Measurements from ENCODE around the gene ROMO1. TPM values are rescaled to one million over a fixed set of nuclear protein-coding genes. Genes with fewer than 3 reads are reported as not detected.
"Not testable (repeated sequence)": the region's sequence is repeated elsewhere in the genome, so short reads cannot be mapped to it uniquely, and the experiment has no call there.

Gene ROMO1
- total RNA-seq, 2 donors from 2014 or later, result 93.0 to 134 TPM

DNA sequence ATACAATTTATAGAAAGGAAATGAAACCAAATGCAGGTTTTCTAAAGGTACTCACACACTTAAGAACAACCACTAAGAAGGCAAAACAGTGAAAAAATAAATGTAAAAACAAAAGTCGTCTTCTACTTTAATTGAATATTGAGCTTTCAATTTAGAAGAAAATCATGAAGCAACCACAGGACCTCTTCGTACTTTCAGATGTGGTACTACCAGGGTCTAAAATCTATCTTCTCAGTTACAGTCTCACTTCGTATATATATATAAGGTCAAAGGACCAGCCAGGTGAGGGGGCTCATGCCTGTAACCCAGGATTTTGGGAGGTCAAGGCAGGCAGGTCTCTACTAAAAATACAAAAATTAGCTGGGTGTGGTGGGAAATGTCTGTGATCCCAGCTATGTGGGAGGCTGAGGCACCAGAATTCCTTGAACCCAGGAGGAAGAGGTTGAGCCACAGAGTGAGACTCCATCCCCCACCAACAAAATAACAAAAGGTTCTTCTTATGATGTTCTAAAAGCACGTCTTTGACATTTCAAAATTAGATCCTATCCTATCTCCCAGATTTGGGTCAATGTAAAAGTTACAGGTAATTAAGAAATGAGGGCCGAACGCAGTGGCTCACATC, 12.5 kb downstream of the ROMO1 start:
- peak overlapping the region; percentile 76 for H3K27ac Mint-ChIP-seq
- peak overlapping the region; percentile 62 for H3K4me3 Mint-ChIP-seq
- peaks cover 36% of the 10 kb centered on the region for H3K4me1 Mint-ChIP-seq
- peak; percentile 84 for ATAC-seq (replicated peaks)
- peaks cover 100% of the 10 kb centered on the region for H3K36me3 Mint-ChIP-seq (ENCODE audit: low read depth)
- no peaks in the 10 kb centered on the region for H3K27me3 Mint-ChIP-seq
- H3K9me3 Mint-ChIP-seq, result no peaks in the 10 kb centered on the region

DNA sequence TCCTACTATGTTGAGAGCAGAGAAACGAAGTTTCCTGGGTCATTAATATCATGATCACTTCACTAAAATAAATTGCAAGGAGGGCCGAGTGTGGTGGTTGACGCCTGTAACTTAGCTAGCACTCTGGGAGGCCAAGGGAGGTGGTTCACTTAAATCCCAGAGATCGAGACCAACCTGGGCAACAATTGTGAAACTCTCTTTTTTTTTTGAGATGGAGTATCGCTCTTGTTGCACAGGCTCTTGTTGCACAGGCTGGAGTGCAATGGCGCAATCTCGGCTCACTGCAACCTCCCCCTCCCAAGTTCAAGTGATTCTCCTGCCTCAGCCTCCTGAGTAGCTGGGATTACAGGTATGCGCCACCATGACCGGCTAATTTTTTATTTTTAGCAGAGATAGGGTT, 13.9 kb downstream of the ROMO1 start:
- Mint-ChIP-seq H3K4me1 (peaks cover 36% of the 10 kb centered on the region), H3K36me3 (ENCODE audit: low read depth) (peaks cover 100% of the 10 kb centered on the region), H3K4me3 (peak overlapping the region; percentile 45)
- H3K27me3 Mint-ChIP-seq; H3K9me3 Mint-ChIP-seq; ATAC-seq (replicated peaks); H3K27ac Mint-ChIP-seq: not testable (repeated sequence)

DNA sequence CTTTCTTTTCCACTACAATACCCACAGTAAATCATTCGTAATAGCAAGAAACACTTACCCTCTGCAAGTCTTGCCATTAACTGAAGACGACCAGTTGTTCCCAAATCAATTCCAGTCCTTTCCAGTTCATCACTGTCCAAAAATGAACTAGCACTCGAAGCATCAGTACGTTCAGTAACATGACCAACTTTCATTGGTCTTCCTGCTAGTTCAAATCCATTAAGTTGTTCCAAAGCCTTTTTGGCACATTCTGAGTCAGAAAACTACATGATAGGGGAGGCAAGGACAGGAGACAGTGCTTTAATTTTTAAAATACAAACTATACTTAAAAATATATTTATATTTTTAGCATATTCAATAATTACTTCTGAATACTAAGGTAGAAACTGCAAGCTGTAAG, 14.9 kb downstream of the ROMO1 start:
- no peaks in the 10 kb centered on the region for H3K27me3 Mint-ChIP-seq
- no peaks in the 10 kb centered on the region for H3K9me3 Mint-ChIP-seq
- peak overlapping the region; percentile 21 for H3K4me3 Mint-ChIP-seq
- ATAC-seq (replicated peaks), result no peak
- H3K27ac Mint-ChIP-seq, result no peak overlapping the region
- H3K36me3 Mint-ChIP-seq (ENCODE audit: low read depth), result peaks cover 100% of the 10 kb centered on the region
- H3K4me1 Mint-ChIP-seq, result peaks cover 33% of the 10 kb centered on the region

DNA sequence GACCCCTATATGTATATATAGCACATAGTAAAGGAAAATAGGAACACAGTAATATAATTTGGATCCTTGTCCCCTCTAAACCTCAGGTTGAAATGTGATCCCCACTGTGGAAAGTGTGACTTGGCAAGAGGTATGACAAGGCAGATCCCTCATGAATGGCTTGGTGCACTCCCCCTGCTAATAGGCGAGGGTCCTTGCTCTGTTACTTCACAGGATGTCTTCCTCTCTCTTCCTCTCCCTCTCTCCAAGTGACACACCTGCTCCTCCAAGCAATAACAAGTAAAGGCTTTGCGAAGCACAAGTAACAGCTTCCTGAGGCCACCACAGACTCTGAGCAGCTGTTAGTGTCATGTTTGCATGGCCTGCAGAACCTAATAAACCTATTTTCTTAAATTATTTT, 16.4 kb downstream of the ROMO1 start:
- no peak overlapping the region for H3K27ac Mint-ChIP-seq
- peaks cover 28% of the 10 kb centered on the region for H3K4me1 Mint-ChIP-seq
- H3K36me3 Mint-ChIP-seq (ENCODE audit: low read depth), result peaks cover 100% of the 10 kb centered on the region

DNA sequence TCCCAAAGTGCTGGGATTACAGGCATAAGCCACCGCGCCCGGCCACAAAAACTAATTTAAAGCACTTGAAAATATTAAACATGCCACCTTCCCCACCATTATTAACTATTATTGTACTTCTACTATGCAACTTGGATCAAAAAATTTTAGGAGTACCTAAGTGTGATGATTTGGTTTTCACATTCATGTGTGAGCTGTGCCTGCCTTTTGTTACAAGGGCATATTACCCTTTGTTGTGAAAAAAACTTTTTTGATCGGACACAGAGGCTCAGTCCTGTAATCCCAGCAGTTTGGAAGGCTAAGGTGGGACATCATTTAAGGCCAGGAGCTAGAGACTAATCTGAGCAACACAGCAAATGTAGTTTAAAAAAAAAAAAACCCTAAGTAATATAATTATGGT, 17.1 kb downstream of the ROMO1 start:
- Mint-ChIP-seq H3K27me3 (no peaks in the 10 kb centered on the region), H3K4me3 (no peak overlapping the region), H3K4me1 (peaks cover 21% of the 10 kb centered on the region), H3K36me3 (ENCODE audit: low read depth) (peaks cover 100% of the 10 kb centered on the region), H3K27ac (no peak overlapping the region), H3K9me3 (no peaks in the 10 kb centered on the region)
- ATAC-seq (replicated peaks), result no peak

More for the DNA sequence above, 16.4 kb downstream of the ROMO1 start:
- ATAC-seq (replicated peaks), result no peak
- Mint-ChIP-seq H3K27me3 (no peaks in the 10 kb centered on the region), H3K4me3 (no peak overlapping the region), H3K9me3 (no peaks in the 10 kb centered on the region)

DNA sequence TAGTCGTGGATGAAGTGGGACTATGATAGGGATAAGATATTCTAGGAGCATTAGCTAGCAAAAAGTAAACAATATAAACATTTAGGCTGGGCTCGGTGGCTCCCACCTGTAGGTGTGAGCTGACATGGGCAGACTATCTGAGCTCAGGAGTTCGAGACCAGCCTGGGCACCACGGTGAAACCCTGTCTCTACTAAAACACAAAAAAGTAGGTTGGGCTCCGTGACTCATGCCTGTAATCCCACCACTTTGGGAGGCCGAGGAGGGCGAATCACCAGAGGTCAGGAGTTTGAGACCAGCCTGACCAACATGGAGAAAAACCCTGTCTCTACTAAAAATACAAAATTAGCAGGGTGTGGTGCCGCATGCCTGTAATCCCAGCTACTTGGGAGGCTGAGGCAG, 19.1 kb downstream of the ROMO1 start:
- not testable (repeated sequence) for H3K9me3 Mint-ChIP-seq; H3K4me3 Mint-ChIP-seq; ATAC-seq (replicated peaks); H3K27ac Mint-ChIP-seq; H3K27me3 Mint-ChIP-seq
- Mint-ChIP-seq H3K36me3 (ENCODE audit: low read depth) (peaks cover 100% of the 10 kb centered on the region), H3K4me1 (peaks cover 11% of the 10 kb centered on the region)

DNA sequence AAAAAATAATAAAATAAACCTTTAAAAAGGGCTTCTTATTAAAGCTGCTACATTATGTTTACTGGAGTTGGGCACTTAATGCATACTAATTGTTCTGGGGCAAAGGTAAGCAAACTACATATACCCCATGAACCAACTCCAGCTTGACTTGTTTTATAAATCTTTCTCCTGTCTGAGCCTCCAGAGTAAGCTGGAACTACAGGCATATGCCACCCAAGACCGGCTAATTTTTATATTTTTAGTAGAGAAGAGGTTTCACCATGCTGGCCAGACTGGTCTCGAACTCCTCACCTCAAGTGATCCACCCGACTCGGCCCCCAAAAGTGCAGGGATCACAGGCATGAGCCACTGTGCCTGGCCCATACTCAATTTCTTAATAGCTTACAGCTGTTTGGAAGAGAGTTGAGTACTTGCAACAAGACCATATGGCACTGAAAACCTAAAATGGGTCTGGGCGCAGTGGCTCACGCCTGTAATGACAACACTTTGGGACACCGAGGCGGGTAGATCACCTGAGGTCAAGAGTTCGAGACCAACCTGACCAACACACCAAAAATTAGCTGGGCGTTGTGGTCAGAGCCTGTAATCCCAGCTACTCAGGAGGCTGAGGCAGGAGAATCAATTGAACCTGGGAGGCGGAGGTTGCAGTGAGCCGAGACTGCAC, 19.9 kb downstream of the ROMO1 start:
- Mint-ChIP-seq H3K27me3 (no peaks in the 10 kb centered on the region), H3K9me3 (no peaks in the 10 kb centered on the region), H3K36me3 (ENCODE audit: low read depth) (peaks cover 100% of the 10 kb centered on the region), H3K4me1 (peaks cover 8% of the 10 kb centered on the region), H3K27ac (no peak overlapping the region), H3K4me3 (no peak overlapping the region)
- ATAC-seq (replicated peaks), result no peak

DNA sequence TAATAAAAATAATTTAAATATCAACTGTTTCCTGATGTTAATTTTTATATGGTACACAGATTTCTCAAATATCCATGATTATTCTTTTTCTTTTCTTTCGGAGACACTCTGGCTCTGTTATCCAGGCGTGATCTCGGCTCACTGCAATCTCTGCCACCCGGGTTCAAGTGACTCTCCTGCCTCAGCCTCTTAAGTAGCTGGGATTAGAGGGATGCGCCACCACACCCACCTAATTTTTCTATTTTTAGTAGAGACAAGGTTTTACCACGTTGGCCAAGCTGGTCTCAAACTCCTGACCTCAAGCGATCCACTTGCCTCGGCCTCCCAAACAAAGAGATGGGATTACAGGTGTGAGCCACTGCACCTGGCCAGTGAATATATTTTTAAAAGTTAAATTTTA, 20.5 kb downstream of the ROMO1 start:
- H3K27ac Mint-ChIP-seq, result no peak overlapping the region
- no peak overlapping the region for H3K4me3 Mint-ChIP-seq
- H3K9me3 Mint-ChIP-seq, result no peaks in the 10 kb centered on the region
- ATAC-seq (replicated peaks), result no peak
- H3K36me3 Mint-ChIP-seq (ENCODE audit: low read depth), result peaks cover 100% of the 10 kb centered on the region
- H3K27me3 Mint-ChIP-seq, result no peaks in the 10 kb centered on the region
- H3K4me1 Mint-ChIP-seq, result peaks cover 4% of the 10 kb centered on the region

DNA sequence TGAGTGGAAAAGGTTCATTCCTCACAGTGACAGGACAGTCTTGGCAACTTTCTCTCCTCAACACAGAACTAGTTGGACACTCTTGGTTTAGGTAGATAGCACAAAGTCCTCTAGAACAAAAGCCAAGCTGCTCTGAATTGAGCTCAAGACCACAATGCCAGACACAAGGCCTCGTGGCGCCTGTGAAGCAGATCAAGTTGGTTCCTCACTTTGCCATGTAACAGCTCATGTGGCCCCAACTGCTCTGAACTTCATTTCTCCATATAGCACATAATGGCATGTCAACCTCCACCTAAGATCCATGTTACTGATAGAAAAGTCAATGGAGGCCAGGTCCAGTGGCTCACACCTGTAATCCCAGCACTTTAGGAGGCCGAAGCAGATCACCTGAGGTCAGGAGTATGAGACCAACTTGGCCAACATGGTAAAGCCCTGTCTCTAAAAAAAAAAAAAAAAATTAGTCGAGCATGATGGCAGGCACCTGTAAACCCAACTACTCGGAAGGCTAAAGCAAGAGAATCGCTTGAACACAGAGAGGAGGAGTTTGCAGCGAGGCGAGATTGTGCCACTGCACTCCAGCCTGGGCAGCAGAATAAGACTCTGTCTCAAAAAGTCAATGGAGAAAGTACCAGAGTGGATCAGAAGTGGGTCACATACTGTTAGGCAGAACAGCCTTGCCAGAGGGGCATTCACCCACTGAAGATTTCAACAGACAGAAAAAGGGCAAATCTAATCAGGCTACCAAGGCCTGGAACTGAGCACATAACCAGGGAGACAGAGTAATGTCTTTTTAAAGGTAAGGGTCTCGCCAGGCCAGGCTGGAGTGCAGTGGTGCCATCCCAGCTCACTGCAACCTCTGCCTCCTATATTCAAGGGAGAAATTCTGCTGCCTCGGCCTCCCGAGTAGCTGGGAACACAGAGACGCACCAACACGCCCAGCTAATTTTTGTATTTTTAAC, 21.2 kb downstream of the ROMO1 start:
- ATAC-seq (replicated peaks), result no peak
- Mint-ChIP-seq H3K27ac (peak overlapping the region; percentile 22), H3K9me3 (no peaks in the 10 kb centered on the region), H3K4me1 (peaks cover 4% of the 10 kb centered on the region), H3K4me3 (no peak overlapping the region), H3K27me3 (no peaks in the 10 kb centered on the region), H3K36me3 (ENCODE audit: low read depth) (peaks cover 100% of the 10 kb centered on the region)

DNA sequence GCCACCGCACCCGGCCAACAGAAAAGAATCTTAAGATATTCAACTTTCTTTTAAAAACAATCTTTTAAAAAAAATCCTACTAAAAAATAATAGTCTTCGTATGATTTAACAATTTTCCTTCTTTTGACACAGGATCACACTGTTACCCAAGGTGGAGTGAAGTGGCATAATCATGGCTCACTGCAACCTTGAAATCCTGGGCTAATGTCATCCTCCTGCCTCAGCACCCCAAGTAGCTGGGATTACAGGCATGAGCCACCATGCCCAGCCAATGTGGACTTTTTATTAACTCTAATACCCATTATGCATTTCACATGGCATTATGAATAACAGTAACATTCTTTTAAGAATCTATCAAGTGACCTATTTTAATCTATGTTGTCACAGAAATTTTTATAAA, 22.0 kb downstream of the ROMO1 start:
- H3K4me1 Mint-ChIP-seq, result peaks cover 4% of the 10 kb centered on the region
- H3K27ac Mint-ChIP-seq, result peak overlapping the region; percentile 48
- no peaks in the 10 kb centered on the region for H3K9me3 Mint-ChIP-seq
- no peak overlapping the region for H3K4me3 Mint-ChIP-seq
- peaks cover 100% of the 10 kb centered on the region for H3K36me3 Mint-ChIP-seq (ENCODE audit: low read depth)
- no peaks in the 10 kb centered on the region for H3K27me3 Mint-ChIP-seq
- no peak for ATAC-seq (replicated peaks)

DNA sequence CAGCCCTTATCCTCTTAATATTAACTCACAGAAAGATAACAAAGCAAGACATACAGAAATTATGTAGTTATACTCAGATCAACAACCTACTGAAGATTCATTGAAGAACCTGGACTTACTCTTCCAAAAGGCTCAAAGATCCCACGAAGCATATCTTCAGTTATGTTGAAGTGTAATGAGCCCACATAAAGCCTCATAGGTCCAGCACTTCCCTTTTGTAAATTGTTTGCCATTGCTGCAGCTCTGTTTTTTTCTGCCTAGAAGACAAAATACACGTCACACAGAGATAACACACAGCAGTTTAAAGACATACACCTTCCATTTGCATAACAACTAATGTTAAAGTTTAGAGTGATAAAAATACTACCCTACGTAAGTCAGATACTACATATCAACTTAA, 22.4 kb downstream of the ROMO1 start:
- H3K36me3 Mint-ChIP-seq (ENCODE audit: low read depth), result peaks cover 100% of the 10 kb centered on the region
- H3K27ac Mint-ChIP-seq, result peak overlapping the region; percentile 48
- H3K9me3 Mint-ChIP-seq, result no peaks in the 10 kb centered on the region
- ATAC-seq (replicated peaks), result no peak
- H3K4me3 Mint-ChIP-seq, result no peak overlapping the region
- peaks cover 4% of the 10 kb centered on the region for H3K4me1 Mint-ChIP-seq
- H3K27me3 Mint-ChIP-seq, result no peaks in the 10 kb centered on the region

DNA sequence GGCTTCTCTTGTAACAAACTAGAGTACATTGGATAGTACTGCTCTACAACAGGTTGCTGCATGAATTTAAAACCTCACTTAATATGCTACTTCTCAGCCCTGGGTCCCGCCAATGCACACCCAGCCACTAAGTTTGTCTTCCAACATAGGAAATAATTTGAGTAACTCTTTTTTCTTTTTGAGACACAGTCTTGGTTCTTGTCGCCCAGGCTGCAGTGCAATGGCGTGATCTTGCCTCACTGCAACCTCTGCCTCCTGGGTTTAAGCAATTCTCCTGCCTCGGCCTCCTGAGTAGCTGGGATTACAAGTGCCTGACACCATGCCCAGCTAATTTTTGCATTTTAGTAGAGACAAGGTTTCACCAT, 24.1 kb downstream of the ROMO1 start:
- not testable (repeated sequence) for ATAC-seq (replicated peaks); H3K27ac Mint-ChIP-seq; H3K4me3 Mint-ChIP-seq; H3K27me3 Mint-ChIP-seq; H3K4me1 Mint-ChIP-seq; H3K9me3 Mint-ChIP-seq
- H3K36me3 Mint-ChIP-seq (ENCODE audit: low read depth), result peaks cover 100% of the 10 kb centered on the region

DNA sequence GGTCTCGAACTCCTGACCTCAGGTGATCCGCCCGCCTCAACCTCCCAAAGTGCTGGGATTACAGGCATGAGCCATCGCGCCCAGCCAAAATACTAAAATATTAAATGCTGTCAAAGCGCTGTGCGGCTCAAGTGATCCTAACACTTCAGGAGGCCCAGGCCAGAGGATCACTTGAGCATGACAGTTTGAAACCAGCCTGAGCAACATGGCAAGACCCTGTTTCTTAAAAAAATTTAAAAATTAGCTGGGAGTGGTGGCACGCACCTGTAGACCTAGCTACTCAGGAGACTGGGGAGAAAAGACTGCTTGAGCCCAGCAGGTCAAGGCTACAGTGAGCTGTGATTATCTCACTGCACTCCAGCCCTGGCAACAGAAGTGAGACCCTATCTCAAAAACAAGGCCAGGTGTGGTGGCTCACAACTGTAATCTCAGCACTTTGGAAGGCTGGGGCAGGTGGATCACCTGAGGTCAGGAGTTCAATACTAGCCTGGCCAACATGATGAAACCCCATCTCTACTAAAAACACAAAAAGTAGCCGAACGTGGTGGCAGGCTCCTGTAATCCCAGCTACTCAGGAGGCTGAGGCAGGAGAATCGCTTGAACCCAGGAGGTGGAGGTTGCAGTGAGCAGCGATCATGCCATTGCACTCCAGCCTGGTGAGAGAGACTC, 24.6 kb downstream of the ROMO1 start:
- not testable (repeated sequence) for H3K4me3 Mint-ChIP-seq; ATAC-seq (replicated peaks); H3K27ac Mint-ChIP-seq; H3K4me1 Mint-ChIP-seq; H3K9me3 Mint-ChIP-seq; H3K27me3 Mint-ChIP-seq
- peaks cover 100% of the 10 kb centered on the region for H3K36me3 Mint-ChIP-seq (ENCODE audit: low read depth)
